ENCODE results near the gene DPF1.

DNA sequence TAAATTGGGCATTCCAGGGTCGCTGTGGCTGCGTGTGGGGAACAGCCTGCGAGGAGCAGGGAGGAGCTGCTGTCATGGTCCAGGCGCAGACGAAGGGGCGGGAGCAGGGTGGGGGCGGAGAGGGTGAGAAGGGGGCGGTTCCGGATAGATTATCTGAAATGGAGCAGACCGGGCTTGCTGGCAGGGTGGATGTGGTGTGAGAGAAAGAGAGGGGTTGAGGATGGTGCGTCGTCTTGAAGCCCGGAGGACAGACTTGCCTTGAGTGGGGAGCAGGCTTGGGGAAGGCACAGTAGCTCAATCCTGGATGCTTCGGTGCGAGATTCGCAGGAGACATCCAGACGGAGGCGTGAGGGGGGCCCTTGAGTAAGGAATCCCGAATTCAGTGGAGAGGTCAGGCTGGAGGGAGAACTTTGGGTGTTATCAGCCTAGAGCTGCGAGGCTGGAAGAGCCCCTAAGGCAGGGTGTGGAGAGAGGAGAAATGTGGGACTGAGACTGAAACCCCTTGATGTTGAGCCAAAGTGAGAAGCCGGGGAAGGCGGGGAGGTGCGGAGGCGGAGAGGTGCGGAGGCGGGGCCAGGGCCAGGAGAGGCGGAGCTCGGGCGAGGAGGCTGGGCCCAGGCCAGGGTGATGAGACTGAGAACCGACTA lies 40.6 kb downstream of the DPF1 start:
- no peak for TF ChIP-seq POLR2A (IDR thresholded peaks at IDR 0.05)
- TF ChIP-seq, protein P1, sequence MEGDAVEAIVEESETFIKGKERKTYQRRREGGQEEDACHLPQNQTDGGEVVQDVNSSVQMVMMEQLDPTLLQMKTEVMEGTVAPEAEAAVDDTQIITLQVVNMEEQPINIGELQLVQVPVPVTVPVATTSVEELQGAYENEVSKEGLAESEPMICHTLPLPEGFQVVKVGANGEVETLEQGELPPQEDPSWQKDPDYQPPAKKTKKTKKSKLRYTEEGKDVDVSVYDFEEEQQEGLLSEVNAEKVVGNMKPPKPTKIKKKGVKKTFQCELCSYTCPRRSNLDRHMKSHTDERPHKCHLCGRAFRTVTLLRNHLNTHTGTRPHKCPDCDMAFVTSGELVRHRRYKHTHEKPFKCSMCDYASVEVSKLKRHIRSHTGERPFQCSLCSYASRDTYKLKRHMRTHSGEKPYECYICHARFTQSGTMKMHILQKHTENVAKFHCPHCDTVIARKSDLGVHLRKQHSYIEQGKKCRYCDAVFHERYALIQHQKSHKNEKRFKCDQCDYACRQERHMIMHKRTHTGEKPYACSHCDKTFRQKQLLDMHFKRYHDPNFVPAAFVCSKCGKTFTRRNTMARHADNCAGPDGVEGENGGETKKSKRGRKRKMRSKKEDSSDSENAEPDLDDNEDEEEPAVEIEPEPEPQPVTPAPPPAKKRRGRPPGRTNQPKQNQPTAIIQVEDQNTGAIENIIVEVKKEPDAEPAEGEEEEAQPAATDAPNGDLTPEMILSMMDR (IDR thresholded peaks at IDR 0.05), result no peak

Measured in adrenal gland (tissue), 5 donors.